HepG2 (cell line): ENCODE data around the gene LECT2. TPM values are rescaled to one million over a fixed set of nuclear protein-coding genes. Genes with fewer than 3 reads are reported as not detected.

Experiments used
- GABPB1 ChIP-seq: IDR thresholded peaks from 2 replicates; pipeline ENCODE4 v1.6.1; 2016; ENCODE audit warnings: mild to moderate bottlenecking, missing genetic modification reagents, moderate library complexity, missing compliant biosample characterization
- HOXA9 ChIP-seq: sonication (generic); formaldehyde crosslinking; IDR thresholded peaks from 2 replicates; pipeline ENCODE4 v1.8.1; 2022; ENCODE audit warnings: missing genetic modification reagents, mild to moderate bottlenecking, moderate library complexity, borderline replicate concordance
- KMT2A ChIP-seq: sonication (generic); formaldehyde crosslinking; IDR thresholded peaks from 2 replicates; pipeline ENCODE4 v1.4.0; 2020; ENCODE audit warnings: missing genetic modification reagents
- NCOA2 ChIP-seq: sonication (generic); formaldehyde crosslinking; IDR thresholded peaks from 2 replicates; pipeline ENCODE4 v1.8.0; 2022; ENCODE audit warnings: inconsistent platforms
- SP5 ChIP-seq: IDR thresholded peaks from 2 replicates; pipeline ENCODE4 v1.6.1; 2016; ENCODE audit warnings: low read depth, borderline replicate concordance
- TAF1 ChIP-seq: sonication (generic); formaldehyde crosslinking; IDR thresholded peaks from 2 replicates; pipeline ENCODE4 v1.4.0; 2020; ENCODE audit warnings: missing genetic modification reagents
- XRCC5 ChIP-seq: fragments of 200-400 bp; formaldehyde crosslinking; optimal IDR thresholded peaks from 2 replicates; pipeline ENCODE3; 2017; ENCODE audit warnings: mild to moderate bottlenecking, low read length
- ZNF343 ChIP-seq: sonication (generic); formaldehyde crosslinking; IDR thresholded peaks from 2 replicates; pipeline ENCODE4 v1.4.0; 2020; ENCODE audit warnings: mild to moderate bottlenecking, missing genetic modification reagents
- polyA plus RNA-seq, 8 experiments: library from polyadenylated mRNA; depleted of rRNA in 3 of 8; stranded (reverse) in 7 of 8; unstranded in 1 of 8; fragments of >200 nt; fragmentation: Illumina TruSeq in 4 of 8; extraction: Trizol in 4 of 8; gene quantifications; 2 replicates each; pipeline versions ENCODE4 v1.2.1 to v1.2.3, GENCODE V29; 2011 to 2016; ENCODE audit warnings: low read depth in 4 of 8, missing spikeins in 1 of 8, mixed read lengths in 1 of 8; ENCODE audit not compliant: insufficient read depth in 1 of 8
- total RNA-seq, 5 experiments: library from RNA; depleted of rRNA; stranded (reverse); fragments of >200 nt; fragmentation: Illumina TruSeq; extraction: Trizol; gene quantifications; 2 replicates each; pipeline ENCODE4 v1.2.3, GENCODE V29; 2016; ENCODE audit warnings: low read depth in 1 of 5
- TF ChIP-seq, protein P1 (sequence below): sonication (generic); formaldehyde crosslinking; conservative IDR thresholded peaks from 2 replicates; pipeline ENCODE4 v1.8.0; 2022; ENCODE audit warnings: mild to moderate bottlenecking, moderate library complexity, missing genetic modification reagents
- TF ChIP-seq, protein P2 (sequence below): sonication (generic); formaldehyde crosslinking; IDR thresholded peaks from 2 replicates; pipeline ENCODE4 v1.4.0; 2020; ENCODE audit warnings: mild to moderate bottlenecking, missing genetic modification reagents, borderline replicate concordance
- TF ChIP-seq, protein P3 (sequence below): sonication (generic); formaldehyde crosslinking; IDR thresholded peaks from 2 replicates; pipeline ENCODE4 v1.4.0; 2020; ENCODE audit warnings: missing genetic modification reagents
- TF ChIP-seq, protein P4 (sequence below): sonication (generic); formaldehyde crosslinking; IDR thresholded peaks from 2 replicates; pipeline ENCODE4 v1.8.1; 2023; ENCODE audit warnings: mild to moderate bottlenecking, missing genetic modification reagents, borderline replicate concordance
- TF ChIP-seq, protein P5 (sequence below): sonication (generic); formaldehyde crosslinking; IDR thresholded peaks from 2 replicates; pipeline ENCODE4 v1.8.0; 2023; ENCODE audit warnings: mild to moderate bottlenecking, missing genetic modification reagents

Gene LECT2
- total and polyA plus RNA-seq, 2 of the 13 experiments (the other 11 are each of a cell fraction or from before 2014, with no cell fraction given), result not detected

DNA sequence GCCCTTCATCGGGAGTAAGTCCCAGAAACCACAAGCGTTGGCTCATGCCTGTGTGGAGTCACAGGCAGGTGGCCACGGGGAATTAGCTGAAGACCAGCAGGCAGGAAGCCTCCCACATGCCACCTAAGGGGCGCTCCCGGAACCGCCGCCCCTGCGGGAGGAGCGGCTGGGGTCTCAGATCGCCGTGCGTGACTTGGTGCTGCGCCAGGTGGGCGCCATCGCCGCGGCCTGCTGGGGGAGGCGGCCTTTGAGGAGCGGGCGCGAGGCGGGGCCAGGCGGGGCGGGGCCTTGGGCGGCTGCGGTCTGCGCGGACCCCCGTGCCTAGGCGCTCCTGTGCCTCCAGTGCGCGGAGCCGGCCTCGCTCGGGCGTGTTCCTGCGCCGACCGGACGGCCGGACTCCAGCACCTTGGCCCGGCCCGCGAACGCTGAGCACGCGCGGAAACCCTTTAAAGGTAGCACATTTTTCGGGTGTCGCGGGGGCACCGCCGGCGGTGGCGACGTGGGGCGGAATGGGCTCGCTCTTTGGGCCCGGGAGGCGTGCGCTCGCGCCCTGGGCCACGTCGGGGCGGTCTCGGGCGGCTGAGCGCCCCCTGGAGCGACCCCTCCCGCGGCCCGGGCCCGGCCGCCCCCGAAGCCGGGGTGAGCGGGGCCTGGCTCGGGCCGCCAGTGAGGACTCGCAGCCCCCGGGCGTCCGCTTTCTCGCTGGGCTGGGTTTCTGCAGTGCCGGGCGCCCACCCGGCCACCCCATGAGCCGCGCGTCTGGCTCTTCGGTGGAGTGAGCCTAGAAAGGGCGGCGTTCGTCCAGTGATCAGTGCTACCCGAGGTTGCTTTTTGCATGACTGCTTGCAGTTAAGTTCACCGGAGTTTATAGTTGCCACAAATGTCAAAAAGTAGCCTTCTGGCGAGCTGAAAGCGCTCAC lies 24.5 kb downstream of the LECT2 start (continued):
- TF ChIP-seq SP5 (CRISPR knock-in tag), result peak; percentile 41; the same call in 1 of the 2 replicates
- TF ChIP-seq NCOA2, result 0 out of 2 replicates have a peak, but pooled peaks have one; percentile 13
- peak; percentile 57 for TF ChIP-seq TAF1 (CRISPR knock-in tag)
- TF ChIP-seq, protein P1, sequence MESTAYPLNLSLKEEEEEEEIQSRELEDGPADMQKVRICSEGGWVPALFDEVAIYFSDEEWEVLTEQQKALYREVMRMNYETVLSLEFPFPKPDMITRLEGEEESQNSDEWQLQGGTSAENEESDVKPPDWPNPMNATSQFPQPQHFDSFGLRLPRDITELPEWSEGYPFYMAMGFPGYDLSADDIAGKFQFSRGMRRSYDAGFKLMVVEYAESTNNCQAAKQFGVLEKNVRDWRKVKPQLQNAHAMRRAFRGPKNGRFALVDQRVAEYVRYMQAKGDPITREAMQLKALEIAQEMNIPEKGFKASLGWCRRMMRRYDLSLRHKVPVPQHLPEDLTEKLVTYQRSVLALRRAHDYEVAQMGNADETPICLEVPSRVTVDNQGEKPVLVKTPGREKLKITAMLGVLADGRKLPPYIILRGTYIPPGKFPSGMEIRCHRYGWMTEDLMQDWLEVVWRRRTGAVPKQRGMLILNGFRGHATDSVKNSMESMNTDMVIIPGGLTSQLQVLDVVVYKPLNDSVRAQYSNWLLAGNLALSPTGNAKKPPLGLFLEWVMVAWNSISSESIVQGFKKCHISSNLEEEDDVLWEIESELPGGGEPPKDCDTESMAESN (CRISPR knock-in tag), result peak; percentile 59; the same call in 1 of the 2 replicates
- TF ChIP-seq, protein P2, sequence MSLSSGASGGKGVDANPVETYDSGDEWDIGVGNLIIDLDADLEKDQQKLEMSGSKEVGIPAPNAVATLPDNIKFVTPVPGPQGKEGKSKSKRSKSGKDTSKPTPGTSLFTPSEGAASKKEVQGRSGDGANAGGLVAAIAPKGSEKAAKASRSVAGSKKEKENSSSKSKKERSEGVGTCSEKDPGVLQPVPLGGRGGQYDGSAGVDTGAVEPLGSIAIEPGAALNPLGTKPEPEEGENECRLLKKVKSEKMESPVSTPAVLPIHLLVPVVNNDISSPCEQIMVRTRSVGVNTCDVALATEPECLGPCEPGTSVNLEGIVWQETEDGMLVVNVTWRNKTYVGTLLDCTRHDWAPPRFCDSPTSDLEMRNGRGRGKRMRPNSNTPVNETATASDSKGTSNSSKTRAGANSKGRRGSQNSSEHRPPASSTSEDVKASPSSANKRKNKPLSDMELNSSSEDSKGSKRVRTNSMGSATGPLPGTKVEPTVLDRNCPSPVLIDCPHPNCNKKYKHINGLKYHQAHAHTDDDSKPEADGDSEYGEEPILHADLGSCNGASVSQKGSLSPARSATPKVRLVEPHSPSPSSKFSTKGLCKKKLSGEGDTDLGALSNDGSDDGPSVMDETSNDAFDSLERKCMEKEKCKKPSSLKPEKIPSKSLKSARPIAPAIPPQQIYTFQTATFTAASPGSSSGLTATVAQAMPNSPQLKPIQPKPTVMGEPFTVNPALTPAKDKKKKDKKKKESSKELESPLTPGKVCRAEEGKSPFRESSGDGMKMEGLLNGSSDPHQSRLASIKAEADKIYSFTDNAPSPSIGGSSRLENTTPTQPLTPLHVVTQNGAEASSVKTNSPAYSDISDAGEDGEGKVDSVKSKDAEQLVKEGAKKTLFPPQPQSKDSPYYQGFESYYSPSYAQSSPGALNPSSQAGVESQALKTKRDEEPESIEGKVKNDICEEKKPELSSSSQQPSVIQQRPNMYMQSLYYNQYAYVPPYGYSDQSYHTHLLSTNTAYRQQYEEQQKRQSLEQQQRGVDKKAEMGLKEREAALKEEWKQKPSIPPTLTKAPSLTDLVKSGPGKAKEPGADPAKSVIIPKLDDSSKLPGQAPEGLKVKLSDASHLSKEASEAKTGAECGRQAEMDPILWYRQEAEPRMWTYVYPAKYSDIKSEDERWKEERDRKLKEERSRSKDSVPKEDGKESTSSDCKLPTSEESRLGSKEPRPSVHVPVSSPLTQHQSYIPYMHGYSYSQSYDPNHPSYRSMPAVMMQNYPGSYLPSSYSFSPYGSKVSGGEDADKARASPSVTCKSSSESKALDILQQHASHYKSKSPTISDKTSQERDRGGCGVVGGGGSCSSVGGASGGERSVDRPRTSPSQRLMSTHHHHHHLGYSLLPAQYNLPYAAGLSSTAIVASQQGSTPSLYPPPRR (CRISPR knock-in tag), result 0 out of 2 replicates have a peak, but pooled peaks have one; percentile 18
- TF ChIP-seq KMT2A (CRISPR knock-in tag), result no peak; the same call in 1 of the 2 replicates
- 0 out of 2 replicates have a peak, but pooled peaks have one; percentile 52 for TF ChIP-seq HOXA9 (CRISPR knock-in tag)
- TF ChIP-seq, protein P3, sequence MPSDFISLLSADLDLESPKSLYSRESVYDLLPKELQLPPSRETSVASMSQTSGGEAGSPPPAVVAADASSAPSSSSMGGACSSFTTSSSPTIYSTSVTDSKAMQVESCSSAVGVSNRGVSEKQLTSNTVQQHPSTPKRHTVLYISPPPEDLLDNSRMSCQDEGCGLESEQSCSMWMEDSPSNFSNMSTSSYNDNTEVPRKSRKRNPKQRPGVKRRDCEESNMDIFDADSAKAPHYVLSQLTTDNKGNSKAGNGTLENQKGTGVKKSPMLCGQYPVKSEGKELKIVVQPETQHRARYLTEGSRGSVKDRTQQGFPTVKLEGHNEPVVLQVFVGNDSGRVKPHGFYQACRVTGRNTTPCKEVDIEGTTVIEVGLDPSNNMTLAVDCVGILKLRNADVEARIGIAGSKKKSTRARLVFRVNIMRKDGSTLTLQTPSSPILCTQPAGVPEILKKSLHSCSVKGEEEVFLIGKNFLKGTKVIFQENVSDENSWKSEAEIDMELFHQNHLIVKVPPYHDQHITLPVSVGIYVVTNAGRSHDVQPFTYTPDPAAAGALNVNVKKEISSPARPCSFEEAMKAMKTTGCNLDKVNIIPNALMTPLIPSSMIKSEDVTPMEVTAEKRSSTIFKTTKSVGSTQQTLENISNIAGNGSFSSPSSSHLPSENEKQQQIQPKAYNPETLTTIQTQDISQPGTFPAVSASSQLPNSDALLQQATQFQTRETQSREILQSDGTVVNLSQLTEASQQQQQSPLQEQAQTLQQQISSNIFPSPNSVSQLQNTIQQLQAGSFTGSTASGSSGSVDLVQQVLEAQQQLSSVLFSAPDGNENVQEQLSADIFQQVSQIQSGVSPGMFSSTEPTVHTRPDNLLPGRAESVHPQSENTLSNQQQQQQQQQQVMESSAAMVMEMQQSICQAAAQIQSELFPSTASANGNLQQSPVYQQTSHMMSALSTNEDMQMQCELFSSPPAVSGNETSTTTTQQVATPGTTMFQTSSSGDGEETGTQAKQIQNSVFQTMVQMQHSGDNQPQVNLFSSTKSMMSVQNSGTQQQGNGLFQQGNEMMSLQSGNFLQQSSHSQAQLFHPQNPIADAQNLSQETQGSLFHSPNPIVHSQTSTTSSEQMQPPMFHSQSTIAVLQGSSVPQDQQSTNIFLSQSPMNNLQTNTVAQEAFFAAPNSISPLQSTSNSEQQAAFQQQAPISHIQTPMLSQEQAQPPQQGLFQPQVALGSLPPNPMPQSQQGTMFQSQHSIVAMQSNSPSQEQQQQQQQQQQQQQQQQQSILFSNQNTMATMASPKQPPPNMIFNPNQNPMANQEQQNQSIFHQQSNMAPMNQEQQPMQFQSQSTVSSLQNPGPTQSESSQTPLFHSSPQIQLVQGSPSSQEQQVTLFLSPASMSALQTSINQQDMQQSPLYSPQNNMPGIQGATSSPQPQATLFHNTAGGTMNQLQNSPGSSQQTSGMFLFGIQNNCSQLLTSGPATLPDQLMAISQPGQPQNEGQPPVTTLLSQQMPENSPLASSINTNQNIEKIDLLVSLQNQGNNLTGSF (CRISPR knock-in tag), result 0 out of 2 replicates have a peak, but pooled peaks have one; percentile 41
- TF ChIP-seq, protein P4, sequence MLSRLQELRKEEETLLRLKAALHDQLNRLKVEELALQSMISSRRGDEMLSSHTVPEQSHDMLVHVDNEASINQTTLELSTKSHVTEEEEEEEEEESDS, result 0 out of 2 replicates have a peak, but pooled peaks have one; percentile 46
- TF ChIP-seq XRCC5, result peak; percentile 63
- 0 out of 2 replicates have a peak, but pooled peaks have one; percentile 38 for TF ChIP-seq ZNF343
- TF ChIP-seq, protein P5, sequence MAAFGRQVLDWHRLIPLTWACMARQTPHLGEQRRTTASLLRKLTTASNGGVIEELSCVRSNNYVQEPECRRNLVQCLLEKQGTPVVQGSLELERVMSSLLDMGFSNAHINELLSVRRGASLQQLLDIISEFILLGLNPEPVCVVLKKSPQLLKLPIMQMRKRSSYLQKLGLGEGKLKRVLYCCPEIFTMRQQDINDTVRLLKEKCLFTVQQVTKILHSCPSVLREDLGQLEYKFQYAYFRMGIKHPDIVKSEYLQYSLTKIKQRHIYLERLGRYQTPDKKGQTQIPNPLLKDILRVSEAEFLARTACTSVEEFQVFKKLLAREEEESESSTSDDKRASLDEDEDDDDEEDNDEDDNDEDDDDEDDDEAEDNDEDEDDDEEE, result 0 out of 2 replicates have a peak, but pooled peaks have one; percentile 5
- TF ChIP-seq GABPB1 (CRISPR knock-in tag), result peak; percentile 53
